HUES48 (cell line): ENCODE data around the gene NCF4.

ENCODE experiments used
- H3K27ac ChIP-seq: one replicate; pipeline ENCODE4 v1.7.0; 2013; ENCODE audit warnings: low read depth, low read length, inconsistent platforms
- H3K27me3 ChIP-seq: 2 replicates; pipeline ENCODE4 v1.6.1; 2013; ENCODE audit warnings: mild to moderate bottlenecking, low read length; ENCODE audit not compliant: control insufficient read depth, insufficient read depth
- H3K36me3 ChIP-seq: 2 replicates; pipeline ENCODE4 v1.6.1; 2013; ENCODE audit warnings: low read length; ENCODE audit not compliant: control insufficient read depth, insufficient read depth
- H3K4me1 ChIP-seq: 2 replicates; pipeline ENCODE4 v1.6.1; 2013; ENCODE audit warnings: mild to moderate bottlenecking, low read length; ENCODE audit not compliant: control insufficient read depth, insufficient read depth
- H3K4me3 ChIP-seq: 2 replicates; pipeline ENCODE4 v1.5.1; 2013; ENCODE audit warnings: mild to moderate bottlenecking, low read depth, low read length
- H3K9ac ChIP-seq: 2 replicates; pipeline ENCODE4 v1.6.1; 2013; ENCODE audit warnings: mild to moderate bottlenecking, low read depth, low read length, moderate library complexity
- H3K9me3 ChIP-seq: 2 replicates; pipeline ENCODE4 v1.6.1; 2013; ENCODE audit warnings: low read length; ENCODE audit not compliant: control insufficient read depth, insufficient read depth

NCF4 gene

GRCh38 chr22:36879775-36880174 lies 19.0 kb downstream of the NCF4 start:
- no peaks in the 10 kb centered on the region for H3K9me3 ChIP-seq
- no peaks in the 10 kb centered on the region for H3K27me3 ChIP-seq
- H3K4me1 ChIP-seq: no peaks in the 10 kb centered on the region
- no peak overlapping the region for H3K4me3 ChIP-seq
- H3K9ac ChIP-seq: no peak overlapping the region
- no peak overlapping the region for H3K27ac ChIP-seq
- H3K36me3 ChIP-seq: no peaks in the 10 kb centered on the region

DNA sequence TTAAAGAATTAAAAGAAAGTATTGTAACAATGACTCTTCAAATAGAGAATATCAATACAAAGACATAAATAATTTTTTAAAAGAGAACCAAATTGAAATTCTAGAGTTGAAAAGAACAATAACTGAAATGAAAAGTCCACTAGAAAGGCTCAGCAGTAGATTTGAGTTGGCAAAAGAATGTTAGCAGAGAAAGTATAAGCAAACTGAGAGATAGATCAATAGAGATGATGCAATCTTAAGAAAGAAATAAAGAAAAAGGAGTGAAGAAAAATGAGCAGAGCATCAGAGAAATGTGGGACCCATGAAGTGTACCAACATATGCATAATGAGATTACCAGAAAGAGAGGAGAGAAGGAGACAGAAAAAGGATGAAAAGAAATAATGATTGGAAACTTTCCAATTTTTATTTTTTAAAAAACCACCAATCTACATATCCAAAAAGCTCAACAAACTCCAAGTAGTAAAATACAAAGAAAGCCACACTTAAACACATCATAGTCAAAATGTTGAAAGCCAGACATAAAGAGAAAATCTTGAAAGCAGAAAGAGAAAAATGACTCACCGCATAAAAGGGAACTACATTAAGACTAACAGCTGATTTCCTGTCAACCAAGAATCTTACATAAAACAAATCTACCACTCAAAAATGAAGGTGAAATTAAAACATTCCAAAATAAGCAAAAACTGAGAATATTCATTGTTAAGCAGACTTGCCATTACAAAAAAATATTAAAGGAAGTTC lies 20.9 kb downstream of the NCF4 start:
- no peak overlapping the region for H3K4me3 ChIP-seq
- no peak overlapping the region for H3K9ac ChIP-seq
- H3K9me3 ChIP-seq: no peaks in the 10 kb centered on the region
- H3K4me1 ChIP-seq: no peaks in the 10 kb centered on the region
- no peak overlapping the region for H3K27ac ChIP-seq
- no peaks in the 10 kb centered on the region for H3K27me3 ChIP-seq
- H3K36me3 ChIP-seq: no peaks in the 10 kb centered on the region

- Histone ChIP-seq H3K4me3 (no peak overlapping the region), H3K9ac (no peak overlapping the region), H3K4me1 (no peaks in the 10 kb centered on the region), H3K27me3 (no peaks in the 10 kb centered on the region), H3K27ac (no peak overlapping the region), H3K36me3 (no peaks in the 10 kb centered on the region), H3K9me3 (no peaks in the 10 kb centered on the region)
These were observed 23.7 kb downstream of the NCF4 start for GRCh38 chr22:36884349-36885158.

DNA sequence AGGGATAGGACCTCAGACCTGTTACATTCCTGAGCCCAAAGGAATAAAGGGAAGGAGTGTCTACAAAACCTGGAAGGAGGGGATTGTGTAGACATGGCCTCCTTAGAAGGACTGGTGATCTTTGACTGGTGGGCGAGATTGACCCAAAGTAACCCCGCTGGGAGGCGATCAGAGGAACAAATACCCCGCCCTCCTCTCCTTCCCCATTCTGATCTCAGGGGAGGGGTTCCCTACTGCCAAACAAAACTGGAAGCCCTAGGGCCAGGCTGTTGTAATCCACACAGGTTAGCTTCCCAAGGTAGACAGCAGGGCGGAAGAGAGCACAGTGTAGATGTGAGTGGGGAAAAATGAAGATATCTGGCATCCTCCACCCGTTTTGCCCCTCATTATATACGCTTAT lies 24.7 kb downstream of the NCF4 start:
- Histone ChIP-seq H3K4me3 (no peak overlapping the region), H3K36me3 (no peaks in the 10 kb centered on the region), H3K27me3 (no peaks in the 10 kb centered on the region), H3K27ac (no peak overlapping the region), H3K9me3 (no peaks in the 10 kb centered on the region), H3K9ac (no peak overlapping the region), H3K4me1 (no peaks in the 10 kb centered on the region)

DNA sequence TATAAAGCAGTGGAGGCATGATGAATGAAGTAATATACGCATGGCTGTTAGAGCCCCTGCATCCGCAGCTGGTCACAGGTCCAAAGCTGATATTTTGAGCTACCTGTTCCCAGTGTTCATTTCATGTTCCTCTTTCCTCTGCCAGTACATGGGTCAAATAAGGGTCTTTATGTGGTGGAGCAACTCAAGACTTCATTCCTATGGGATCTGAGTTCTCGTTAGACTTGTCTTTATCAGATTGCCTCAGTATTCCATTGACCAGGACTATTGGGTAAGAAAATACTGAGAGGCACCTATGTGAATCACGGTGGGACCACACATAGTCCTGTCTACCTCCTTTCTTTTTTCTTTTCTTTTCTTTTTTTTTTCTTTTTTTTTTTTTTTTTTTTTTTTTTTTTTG lies 25.2 kb downstream of the NCF4 start:
- Histone ChIP-seq H3K4me3 (no peak overlapping the region), H3K36me3 (no peaks in the 10 kb centered on the region), H3K9ac (no peak overlapping the region), H3K27me3 (no peaks in the 10 kb centered on the region), H3K27ac (no peak overlapping the region), H3K4me1 (no peaks in the 10 kb centered on the region), H3K9me3 (no peaks in the 10 kb centered on the region)

DNA sequence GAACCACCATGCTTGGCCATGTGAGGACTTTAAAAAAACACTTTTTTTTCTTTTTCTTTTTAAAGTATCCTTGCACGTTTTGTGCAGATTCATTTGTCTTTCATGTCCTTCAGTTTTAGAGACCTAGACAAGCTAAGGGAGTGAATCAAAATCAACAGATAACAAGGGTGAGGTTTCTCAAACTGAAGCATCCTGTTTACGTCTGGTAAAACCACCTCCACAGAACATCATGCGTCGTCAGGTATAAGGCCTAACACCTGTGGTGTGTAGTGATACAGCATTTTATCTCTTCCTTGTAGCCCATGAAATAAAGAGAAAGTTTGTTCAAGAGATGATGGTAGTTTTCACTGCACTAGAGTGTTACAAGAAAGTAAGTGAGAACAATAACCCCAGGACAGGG lies 26.4 kb downstream of the NCF4 start:
- Histone ChIP-seq H3K27me3 (no peaks in the 10 kb centered on the region; the same call in 1 of the 2 replicates), H3K4me1 (no peaks in the 10 kb centered on the region), H3K9ac (no peak overlapping the region), H3K27ac (no peak overlapping the region), H3K36me3 (no peaks in the 10 kb centered on the region), H3K4me3 (no peak overlapping the region), H3K9me3 (no peaks in the 10 kb centered on the region)

- H3K27ac ChIP-seq: no peak overlapping the region
- H3K36me3 ChIP-seq: no peaks in the 10 kb centered on the region
- peaks cover 4% of the 10 kb centered on the region; the same call in 1 of the 2 replicates for H3K27me3 ChIP-seq
- H3K9me3 ChIP-seq: peaks cover 4% of the 10 kb centered on the region; the same call in 1 of the 2 replicates
- H3K4me1 ChIP-seq: no peaks in the 10 kb centered on the region
- H3K4me3 ChIP-seq: no peak overlapping the region
- H3K9ac ChIP-seq: no peak overlapping the region
These were observed 30.8 kb downstream of the NCF4 start for GRCh38 chr22:36891646-36892045.

DNA sequence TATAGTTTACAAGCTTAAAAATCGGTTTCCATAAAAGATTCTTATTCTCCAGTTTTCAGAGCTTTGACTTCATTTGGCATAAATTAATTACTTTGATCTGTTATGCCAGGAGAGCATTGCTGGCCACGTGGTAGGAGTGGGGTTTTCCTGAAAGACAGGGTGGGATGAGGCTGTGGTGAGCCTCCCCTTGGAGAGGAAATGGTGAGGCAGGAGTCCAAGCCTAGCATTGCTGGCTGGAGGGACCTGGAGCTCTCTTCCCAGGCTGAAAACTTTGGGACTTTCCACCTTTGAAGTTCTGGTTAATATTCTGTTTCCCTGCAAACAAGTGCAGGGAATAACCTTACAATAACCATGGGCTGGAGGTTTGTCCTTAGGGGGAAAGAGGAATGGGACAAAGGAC lies 31.5 kb downstream of the NCF4 start:
- Histone ChIP-seq H3K27ac (no peak overlapping the region), H3K9me3 (peaks cover 4% of the 10 kb centered on the region; the same call in 1 of the 2 replicates), H3K27me3 (peaks cover 4% of the 10 kb centered on the region; the same call in 1 of the 2 replicates), H3K4me3 (no peak overlapping the region), H3K9ac (no peak overlapping the region), H3K4me1 (no peaks in the 10 kb centered on the region), H3K36me3 (no peaks in the 10 kb centered on the region)

GRCh38 chr22:36893262-36893661 lies 32.5 kb downstream of the NCF4 start:
- H3K9me3 ChIP-seq: peaks cover 4% of the 10 kb centered on the region; the same call in 1 of the 2 replicates
- H3K27ac ChIP-seq: no peak overlapping the region
- no peaks in the 10 kb centered on the region for H3K36me3 ChIP-seq
- H3K9ac ChIP-seq: no peak overlapping the region
- no peak overlapping the region for H3K4me3 ChIP-seq
- no peaks in the 10 kb centered on the region for H3K4me1 ChIP-seq
- peaks cover 4% of the 10 kb centered on the region; the same call in 1 of the 2 replicates for H3K27me3 ChIP-seq

- Histone ChIP-seq H3K27me3 (peaks cover 4% of the 10 kb centered on the region; the same call in 1 of the 2 replicates), H3K9me3 (peaks cover 4% of the 10 kb centered on the region; the same call in 1 of the 2 replicates), H3K9ac (no peak overlapping the region), H3K36me3 (no peaks in the 10 kb centered on the region), H3K4me3 (no peak overlapping the region), H3K27ac (no peak overlapping the region), H3K4me1 (no peaks in the 10 kb centered on the region)
These were observed 33.5 kb downstream of the NCF4 start for GRCh38 chr22:36894266-36894665.

DNA sequence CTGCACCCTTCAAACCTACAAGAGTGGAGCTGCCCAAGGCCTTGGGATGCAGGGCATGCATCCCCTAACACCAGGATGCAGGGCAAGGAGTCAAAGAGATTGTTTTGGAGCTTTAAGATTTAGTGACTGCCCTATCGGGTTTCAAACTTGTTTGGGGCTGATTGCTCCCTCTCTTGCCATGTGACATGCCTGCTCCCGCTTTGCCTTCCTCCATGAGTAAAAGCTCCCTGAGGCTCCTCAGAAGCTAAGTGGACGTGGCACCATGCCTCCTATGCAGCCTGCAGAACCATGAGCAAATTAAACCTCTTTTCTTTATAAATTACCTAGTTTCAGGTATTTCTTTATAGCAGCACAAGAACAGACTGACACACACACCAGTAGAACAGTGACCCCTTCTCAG lies 36.8 kb downstream of the NCF4 start:
- H3K27me3 ChIP-seq: peaks cover under 1% of the 10 kb centered on the region; the same call in 1 of the 2 replicates
- no peak overlapping the region for H3K4me3 ChIP-seq
- H3K36me3 ChIP-seq: no peaks in the 10 kb centered on the region
- peaks cover 4% of the 10 kb centered on the region; the same call in 1 of the 2 replicates for H3K9me3 ChIP-seq
- no peak overlapping the region for H3K9ac ChIP-seq
- peaks cover 13% of the 10 kb centered on the region for H3K4me1 ChIP-seq
- H3K27ac ChIP-seq: no peak overlapping the region
